HG03159 (cell line): ENCODE measurements around the gene HAP1.
A peak's percentile ranks its signal among the peaks of the same experiment; 100 is the strongest.

Experiments
- ATAC-seq: cut with Tn5 transposase; IDR thresholded peaks from one replicate; pipeline ENCODE4 v1.9.1; 2021; ENCODE audit warnings: mild to moderate bottlenecking, moderate library complexity; ENCODE audit not compliant: unreplicated experiment

Gene HAP1

GRCh38 chr17:41766135-41766534, 31.7 kb upstream of the HAP1 start:
- no peak for ATAC-seq

DNA sequence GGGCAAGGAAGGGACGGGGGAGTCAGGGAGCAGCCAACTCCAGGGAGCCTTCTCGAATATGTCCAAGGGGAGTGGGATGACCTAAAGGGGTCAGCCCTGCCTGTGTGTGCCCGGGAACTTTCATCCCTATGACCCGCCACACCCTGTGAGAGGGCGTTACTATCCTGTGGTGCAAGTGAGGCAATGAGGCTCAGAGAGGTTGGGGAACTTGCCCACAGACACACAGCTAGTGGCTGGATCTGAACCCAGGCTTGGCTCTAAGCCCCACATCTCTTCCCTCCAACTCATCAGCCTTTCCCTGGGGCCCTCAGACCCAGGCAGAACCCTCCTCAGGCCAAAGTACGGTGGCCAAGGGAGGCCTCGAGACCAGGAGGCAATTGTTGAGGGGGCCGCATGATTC, 28.9 kb upstream of the HAP1 start:
- ATAC-seq, result no peak

DNA sequence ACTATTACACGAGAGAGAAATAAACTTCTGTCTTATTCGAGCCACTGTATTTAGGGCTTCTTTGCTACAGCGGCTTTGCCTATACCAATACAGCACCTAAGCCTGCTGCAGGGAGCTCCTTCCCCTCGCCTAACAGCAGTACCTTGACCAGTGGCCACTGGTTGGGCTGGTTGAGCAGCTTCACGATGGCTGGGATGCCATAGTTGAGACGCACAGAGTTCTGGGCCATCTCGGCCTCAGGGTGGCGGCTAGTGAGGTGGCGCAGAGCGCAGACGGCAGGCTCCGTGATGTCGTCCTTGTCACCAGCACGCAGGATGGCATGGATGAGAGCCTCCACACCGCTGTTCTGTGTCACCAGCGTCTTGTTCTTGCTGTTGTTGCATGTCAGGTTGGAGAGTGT, 28.4 kb upstream of the HAP1 start:
- ATAC-seq, result no peak

DNA sequence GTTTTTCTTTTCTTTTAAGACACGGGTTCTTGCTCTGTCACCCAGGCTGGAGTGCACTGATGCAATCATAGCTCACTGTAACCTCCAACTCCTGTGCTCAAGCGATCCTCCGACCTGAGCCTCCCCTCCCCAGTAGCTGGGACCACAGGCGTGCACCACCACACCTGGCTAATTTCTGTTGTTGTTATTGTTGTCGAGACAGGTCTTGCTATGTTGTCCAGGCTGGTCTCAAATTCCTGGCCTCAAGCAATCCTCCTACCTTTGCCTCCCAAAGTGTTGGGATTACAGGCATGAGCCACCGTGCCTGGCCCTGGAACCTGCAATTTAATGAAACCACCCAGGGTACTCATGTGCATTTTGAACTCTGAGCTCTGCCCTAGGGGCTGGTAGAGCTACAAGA, 27.9 kb upstream of the HAP1 start:
- no peak for ATAC-seq

- ATAC-seq, result no peak
These were observed 26.4 kb upstream of the HAP1 start for GRCh38 chr17:41760878-41761277.

DNA sequence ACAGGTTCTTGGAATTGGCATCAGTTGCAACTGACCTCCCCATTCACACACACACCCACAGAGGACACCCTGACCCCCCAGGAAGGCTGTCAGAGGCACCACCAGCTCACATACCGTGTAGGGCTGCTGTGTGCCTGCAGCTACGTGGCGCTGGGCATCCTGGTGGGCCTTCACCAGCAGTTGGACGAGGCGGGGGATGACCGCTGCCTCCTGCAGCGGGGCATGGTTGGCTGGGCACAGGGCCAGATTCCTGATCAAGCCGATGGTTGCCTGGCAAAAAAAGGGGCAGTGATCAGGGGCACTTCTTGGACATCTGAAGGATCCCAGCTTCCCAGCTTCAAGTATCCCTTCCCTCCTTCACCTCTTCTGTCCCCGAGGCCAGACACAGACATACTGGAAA, 24.2 kb upstream of the HAP1 start:
- no peak for ATAC-seq

GRCh38 chr17:41754066-41754465, 19.6 kb upstream of the HAP1 start:
- no peak for ATAC-seq

DNA sequence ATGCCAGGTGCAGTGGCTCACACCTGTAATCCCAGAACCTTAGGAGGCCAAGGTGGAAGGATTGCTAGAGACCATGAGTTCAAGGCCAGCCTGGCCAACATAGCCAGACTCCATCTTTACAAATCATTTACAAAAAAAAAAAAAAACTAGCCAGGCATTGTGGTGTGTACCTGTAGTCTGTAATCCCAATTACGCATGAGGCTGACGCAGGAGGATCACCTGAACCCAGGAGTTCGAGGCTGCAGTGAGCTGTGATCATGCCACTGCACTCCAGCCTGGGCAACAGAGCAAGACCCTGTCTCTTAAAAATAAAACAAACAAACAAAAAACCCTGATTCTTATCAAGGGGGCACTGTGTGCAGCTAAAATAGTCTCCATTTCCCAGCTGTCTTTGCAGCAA, 16.8 kb upstream of the HAP1 start:
- ATAC-seq, result no peak

DNA sequence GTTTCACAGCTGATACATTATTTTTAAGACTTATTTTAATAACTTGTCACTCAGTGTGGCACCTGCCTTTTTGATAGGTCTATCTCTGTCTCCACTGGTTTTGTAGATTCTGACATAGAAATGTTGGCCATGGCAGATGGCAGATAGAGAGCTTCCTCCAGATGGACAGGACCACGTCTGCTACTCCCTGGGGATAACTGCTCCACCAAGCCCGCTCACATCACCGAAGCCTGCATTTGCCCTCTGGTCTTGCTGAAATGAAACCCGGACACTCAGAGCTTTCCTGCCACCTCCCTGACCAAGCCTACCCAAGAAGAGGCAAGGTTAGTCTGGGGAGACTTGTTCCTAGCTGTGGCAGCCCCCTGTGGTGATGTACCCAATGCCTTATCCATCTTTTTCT, 16.4 kb upstream of the HAP1 start:
- no peak for ATAC-seq

DNA sequence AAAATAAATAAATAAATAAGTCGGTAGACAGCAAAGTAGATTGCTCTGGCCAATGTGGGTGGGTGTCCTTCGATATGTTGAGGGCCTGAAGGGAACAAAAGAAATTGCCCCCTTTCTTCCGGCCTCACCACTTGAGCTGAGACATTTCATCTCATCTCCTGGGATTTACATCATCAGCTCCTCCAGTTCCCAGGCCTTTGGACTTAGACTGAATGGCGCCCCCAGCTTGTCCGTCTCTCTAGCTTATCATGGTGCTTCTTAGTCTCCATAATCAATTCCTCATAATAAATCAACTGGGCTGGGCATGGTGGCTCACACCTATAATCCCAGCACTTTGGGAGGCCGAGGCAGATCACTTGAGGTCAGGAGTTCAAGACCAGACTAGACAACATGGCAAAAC, 13.8 kb upstream of the HAP1 start:
- ATAC-seq, result no peak

DNA sequence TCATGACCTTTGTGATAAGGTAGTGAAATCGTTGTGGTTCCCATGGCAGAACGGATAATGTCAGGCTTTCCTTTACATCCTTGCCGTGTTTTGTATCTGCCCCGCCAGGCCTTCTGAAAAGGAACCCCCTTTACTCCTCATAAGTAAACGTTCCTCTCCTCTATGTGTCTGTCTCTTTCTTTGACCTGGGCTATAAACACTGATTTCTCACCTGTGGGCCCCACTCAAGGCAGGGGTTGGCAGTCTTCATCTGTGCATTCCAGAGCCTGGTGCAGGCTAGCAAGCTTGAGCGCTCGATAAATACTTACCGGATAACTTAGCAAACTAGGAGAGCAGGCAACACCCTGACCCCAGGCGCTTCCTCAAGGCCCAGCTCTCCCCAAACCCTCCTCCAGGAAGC, 7.3 kb upstream of the HAP1 start:
- no peak for ATAC-seq

- no peak for ATAC-seq
These were observed 6.1 kb upstream of the HAP1 start for GRCh38 chr17:41740506-41740905.

DNA sequence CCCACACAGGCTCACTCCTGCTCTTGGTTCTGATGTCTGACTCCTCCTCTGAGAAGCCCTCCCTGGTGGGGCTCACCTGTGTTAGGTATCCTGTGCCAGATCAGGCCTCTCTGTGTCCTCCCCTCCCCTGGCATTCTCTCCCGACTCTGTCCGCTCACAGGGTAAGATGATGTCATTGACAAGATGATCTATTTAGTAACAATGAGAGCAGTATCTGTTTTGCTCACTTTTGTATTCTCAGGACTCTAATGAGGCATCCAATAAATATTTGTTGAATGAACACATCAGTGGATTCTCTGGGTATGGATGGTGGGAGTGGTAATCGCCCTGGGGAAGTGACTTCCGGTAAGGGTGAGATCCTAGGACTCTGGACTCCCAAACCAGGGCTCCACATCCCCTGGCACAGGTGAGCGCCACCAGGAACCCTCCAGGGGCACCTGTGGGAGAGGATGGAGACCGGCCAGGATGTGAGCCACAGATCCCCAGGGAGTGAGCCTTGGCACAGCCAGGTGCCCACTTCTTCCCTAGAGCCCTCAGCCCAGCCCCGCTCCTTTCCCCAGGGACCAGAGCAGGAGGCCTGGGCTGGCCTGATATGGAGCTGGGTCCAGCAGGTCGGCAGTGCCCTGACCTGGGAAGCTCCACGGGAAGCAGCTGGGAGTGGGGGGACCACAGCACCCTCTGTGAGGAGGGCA, 5.4 kb upstream of the HAP1 start:
- no peak for ATAC-seq

DNA sequence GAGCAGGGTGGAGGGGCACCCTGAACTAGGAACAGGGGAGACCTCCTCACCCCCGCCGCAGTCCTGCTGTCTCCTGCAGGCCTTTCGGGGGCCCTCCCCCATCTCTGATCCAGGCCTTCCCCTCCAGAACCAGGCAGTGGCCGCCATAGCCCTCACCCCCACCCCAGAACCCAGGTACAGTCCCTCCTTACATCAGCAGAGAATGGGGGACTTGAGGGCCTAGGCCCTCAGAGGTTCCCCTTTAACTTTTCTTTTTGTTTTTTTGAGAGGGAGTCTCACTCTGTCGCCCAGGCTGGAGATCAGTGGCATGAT, 4.3 kb upstream of the HAP1 start:
- ATAC-seq, result no peak

- ATAC-seq, result peak; percentile 68
These were observed 3.8 kb upstream of the HAP1 start for GRCh38 chr17:41738077-41738800.

GRCh38 chr17:41737680-41738023, 3.2 kb upstream of the HAP1 start:
- ATAC-seq, result peak; percentile 7

DNA sequence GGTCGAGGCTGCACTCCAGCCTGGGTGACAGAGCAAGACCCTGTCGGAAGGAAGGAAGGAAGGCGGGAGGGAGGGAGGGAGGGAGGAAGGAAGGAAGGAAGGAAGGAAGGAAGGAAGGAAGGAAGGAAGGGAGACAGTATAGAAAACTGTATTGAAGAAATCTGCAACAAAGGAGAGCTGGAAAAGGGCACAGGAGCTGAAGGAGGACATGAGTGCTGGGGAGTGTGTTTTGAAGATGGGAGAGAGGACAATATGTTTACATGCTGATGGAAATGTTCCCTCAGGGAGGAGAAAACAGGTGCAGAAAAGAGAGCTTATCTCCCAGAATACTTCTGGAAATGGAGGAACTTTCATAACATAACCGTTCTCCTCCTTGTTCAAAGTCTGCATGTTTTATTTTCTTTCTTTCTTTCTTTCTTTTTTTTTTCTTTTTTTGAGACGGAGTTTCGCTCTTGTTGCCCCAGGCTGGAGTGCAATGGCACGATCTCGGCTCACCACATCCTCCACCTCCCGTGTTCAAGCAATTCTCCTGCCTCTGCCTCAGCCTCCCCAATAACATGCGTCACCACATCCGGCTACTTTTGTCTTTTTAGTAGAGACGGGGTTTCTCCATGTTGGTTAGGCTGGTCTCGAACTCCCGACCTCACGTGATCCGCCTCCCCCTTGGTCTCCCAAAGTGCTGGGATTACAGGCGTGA, 2.7 kb upstream of the HAP1 start:
- no peak for ATAC-seq

DNA sequence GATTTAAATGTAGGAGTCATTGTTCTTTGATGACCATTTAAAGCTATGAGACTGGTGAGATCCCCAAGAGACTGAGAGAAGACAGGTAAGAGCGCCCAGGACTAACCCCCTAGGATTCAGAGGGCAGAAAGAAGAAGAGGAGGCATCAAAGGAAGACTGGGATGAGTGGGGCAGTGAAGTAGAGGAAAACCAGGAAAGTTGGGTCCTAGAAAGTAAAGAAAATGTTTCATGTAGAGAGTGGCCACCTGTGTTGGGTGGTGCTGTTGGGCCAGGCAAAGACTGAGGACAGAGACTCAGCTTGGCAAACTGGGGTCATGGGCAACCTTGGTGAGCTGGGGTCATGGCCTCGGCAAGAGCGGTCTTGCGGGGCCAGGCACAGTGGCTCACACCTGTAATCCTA, 1.3 kb upstream of the HAP1 start:
- no peak for ATAC-seq

GRCh38 chr17:41734949-41735313, 488 bp upstream of the HAP1 start:
- no peak for ATAC-seq

DNA sequence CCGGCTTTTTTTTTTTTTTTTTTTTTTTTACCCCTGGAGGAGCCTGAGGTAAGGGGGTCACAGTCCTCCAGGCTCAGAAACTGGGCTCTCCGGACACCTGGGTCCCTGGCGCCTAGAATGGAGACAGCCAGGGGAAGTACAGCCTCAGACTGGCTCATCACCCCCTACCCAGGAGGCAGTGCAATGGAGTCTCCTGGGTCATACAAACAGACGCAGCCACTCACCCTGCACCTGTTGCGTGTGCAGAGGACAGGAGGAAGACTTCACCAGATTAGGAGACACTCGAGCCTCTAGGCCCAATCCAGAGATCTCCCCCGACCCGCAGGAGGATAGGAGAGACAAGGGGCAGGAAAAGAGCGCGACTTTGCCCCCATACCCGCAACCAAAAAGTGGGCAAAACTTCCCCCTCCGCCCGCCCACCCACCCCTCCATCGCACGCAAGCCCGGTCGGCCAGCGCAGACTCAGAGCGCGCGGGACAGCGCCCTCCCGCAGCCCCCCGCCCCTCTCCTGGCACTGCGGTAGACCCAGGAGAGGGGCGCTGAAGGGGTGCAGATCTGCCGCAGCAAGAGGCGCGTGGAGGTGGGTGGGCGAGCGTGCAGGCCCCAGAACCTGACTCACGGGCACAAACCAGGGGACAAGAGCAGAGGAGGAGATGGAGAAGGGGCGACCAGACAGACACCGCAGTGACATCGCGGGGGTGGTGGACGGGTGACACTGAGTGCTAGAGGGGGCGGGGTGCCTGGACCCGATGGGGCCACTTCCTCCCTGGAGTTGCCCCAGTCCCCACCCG, 900 bp downstream of the HAP1 start:
- ATAC-seq, result no peak

GRCh38 chr17:41731836-41732235, 2.6 kb downstream of the HAP1 start:
- no peak for ATAC-seq

DNA sequence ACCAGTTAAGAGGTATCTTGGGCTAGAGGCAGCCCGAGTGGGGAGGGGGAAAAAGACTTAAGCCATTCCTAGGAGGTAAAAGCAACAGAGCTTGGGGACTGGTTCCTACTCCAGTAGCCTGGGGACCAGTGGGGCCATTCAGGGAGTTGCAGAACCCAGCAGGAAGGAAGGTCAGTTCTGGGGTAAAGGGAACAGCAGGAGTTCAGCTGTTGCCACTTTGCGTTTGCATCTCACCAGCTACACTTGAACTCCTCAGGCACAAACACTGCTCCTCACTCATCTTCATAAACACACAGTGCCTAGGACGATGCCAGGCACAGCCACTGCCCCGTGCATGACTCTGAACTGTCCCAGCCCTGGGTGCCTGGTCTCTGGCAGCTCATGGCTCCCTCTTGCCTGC, 4.0 kb downstream of the HAP1 start:
- ATAC-seq, result no peak
